T-cell (primary cell): ENCODE measurements around the gene RXRA. TPM values are rescaled to one million over a fixed set of nuclear protein-coding genes. Genes with fewer than 3 reads are reported as not detected.
A peak's percentile ranks its signal among the peaks of the same experiment; 100 is the strongest.

ENCODE experiments used
- ATAC-seq, 4 experiments: fragments of 200-7000 bp in 3 of 4; fragments of 150-1000 bp in 1 of 4; cut with Tn5 transposase; replicated peaks in 1 of 4; 1 replicate in 3 of 4; 2 replicates in 1 of 4; pipeline ENCODE4 v1.10.0; 2021; ENCODE audit warnings: moderate library complexity in 3 of 4, mild to moderate bottlenecking in 2 of 4, moderate number of reproducible peaks in 1 of 4
- CTCF ChIA-PET, 2 donors: fragments of 300-600 bp; sonication (Branson Sonifier 250); formaldehyde crosslinking; loops; one replicate each; lab custom pipeline; 2022; ENCODE audit warnings: antibody characterized with exemption in 2 of 2; lab: Charles Lee
- POLR2A ChIA-PET, 2 donors: fragments of 300-600 bp; sonication (Branson Sonifier 250); formaldehyde crosslinking; loops; one replicate each; lab custom pipeline; 2022; ENCODE audit warnings: antibody characterized with exemption in 2 of 2; lab: Charles Lee
- DNase-seq, 35 experiments: peaks; one replicate each; pipeline versions ENCODE4 v3.0.0 to v3.0.0-alpha.2; 2013 to 2023
- H3K27ac ChIP-seq: one replicate; pipeline ENCODE4 v1.5.1; 2013; ENCODE audit warnings: low read length
- H3K27me3 ChIP-seq, 2 experiments: replicated peaks in 1 of 2; 1 replicate in 1 of 2; 2 replicates in 1 of 2; pipeline versions ENCODE4 v1.6.1 to v1.7.0; 2013; ENCODE audit warnings: low read length in 1 of 2, mixed read lengths in 1 of 2; ENCODE audit not compliant: control insufficient read depth in 2 of 2, insufficient read depth in 2 of 2; ENCODE audit errors: extremely low read depth in 1 of 2
- H3K36me3 ChIP-seq, 2 donors: 1 replicate in 1 of 2; 2 replicates in 1 of 2; pipeline versions ENCODE4 v1.6.1 to v1.7.0; 2013; ENCODE audit warnings: low read length in 1 of 2; ENCODE audit not compliant: control insufficient read depth in 2 of 2, insufficient read depth in 1 of 2; ENCODE audit errors: extremely low read depth in 1 of 2
- H3K4me1 ChIP-seq, 2 experiments: 1 replicate in 1 of 2; 2 replicates in 1 of 2; pipeline versions ENCODE4 v1.6.1 to v1.7.0; 2013; ENCODE audit warnings: low read length in 2 of 2, mixed read lengths in 1 of 2; ENCODE audit not compliant: insufficient read depth in 2 of 2, control insufficient read depth in 1 of 2; ENCODE audit errors: extremely low read depth in 1 of 2
- H3K4me3 ChIP-seq, 2 donors: 1 replicate in 1 of 2; 2 replicates in 1 of 2; pipeline versions ENCODE4 v1.5.1 to v1.7.0; 2013; ENCODE audit warnings: mild to moderate bottlenecking in 2 of 2, low read length in 1 of 2, moderate library complexity in 1 of 2; ENCODE audit not compliant: control insufficient read depth in 1 of 2; ENCODE audit errors: extremely low read depth in 1 of 2
- H3K9me3 ChIP-seq: 2 replicates; pipeline ENCODE4 v1.7.0; 2013
- H3K27ac Mint-ChIP-seq, 2 donors: one replicate each; pipeline ENCODE4 v1.8.0; 2020 to 2021; ENCODE audit warnings: mild to moderate bottlenecking in 2 of 2, mixed read lengths in 2 of 2
- H3K27me3 Mint-ChIP-seq, 2 donors: one replicate each; pipeline ENCODE4 v1.8.0; 2021 to 2022; ENCODE audit warnings: mixed read lengths in 2 of 2
- H3K36me3 Mint-ChIP-seq: one replicate; pipeline ENCODE4 v1.8.0; 2021; ENCODE audit warnings: mixed read lengths
- H3K4me1 Mint-ChIP-seq, 3 donors: one replicate each; pipeline ENCODE4 v1.8.0; 2020 to 2022; ENCODE audit warnings: mixed read lengths in 3 of 3, mild to moderate bottlenecking in 1 of 3
- H3K4me3 Mint-ChIP-seq, 3 donors: one replicate each; pipeline ENCODE4 v1.8.0; 2020 to 2022; ENCODE audit warnings: mild to moderate bottlenecking in 3 of 3, mixed read lengths in 3 of 3, moderate library complexity in 3 of 3
- H3K9me3 Mint-ChIP-seq, 3 donors: one replicate each; pipeline ENCODE4 v1.8.0; 2020 to 2022; ENCODE audit warnings: mixed read lengths in 3 of 3
- WGBS: methylation state at CpG from one replicate; pipeline ENCODE4 v1.1.5; 2013; ENCODE audit warnings: missing lambda C conversion rate; ENCODE audit not compliant: insufficient coverage; 5-methylcytosine and 5-hydroxymethylcytosine counted together
- total RNA-seq, 35 experiments: library from RNA in 6 of 35; stranded (reverse) in 6 of 35; fragments of 120-200 nt in 1 of 35; gene quantifications; one replicate each; pipeline versions ENCODE4 v1.2.1 to v1.2.4 and lab custom pipeline; 2013 to 2026

RXRA gene
- total RNA-seq, 5 donors from 2014 or later (not counting 1 experiment from before 2014, with no cell fraction given): 5.6 to 17.7 (median 14.5) TPM

DNA sequence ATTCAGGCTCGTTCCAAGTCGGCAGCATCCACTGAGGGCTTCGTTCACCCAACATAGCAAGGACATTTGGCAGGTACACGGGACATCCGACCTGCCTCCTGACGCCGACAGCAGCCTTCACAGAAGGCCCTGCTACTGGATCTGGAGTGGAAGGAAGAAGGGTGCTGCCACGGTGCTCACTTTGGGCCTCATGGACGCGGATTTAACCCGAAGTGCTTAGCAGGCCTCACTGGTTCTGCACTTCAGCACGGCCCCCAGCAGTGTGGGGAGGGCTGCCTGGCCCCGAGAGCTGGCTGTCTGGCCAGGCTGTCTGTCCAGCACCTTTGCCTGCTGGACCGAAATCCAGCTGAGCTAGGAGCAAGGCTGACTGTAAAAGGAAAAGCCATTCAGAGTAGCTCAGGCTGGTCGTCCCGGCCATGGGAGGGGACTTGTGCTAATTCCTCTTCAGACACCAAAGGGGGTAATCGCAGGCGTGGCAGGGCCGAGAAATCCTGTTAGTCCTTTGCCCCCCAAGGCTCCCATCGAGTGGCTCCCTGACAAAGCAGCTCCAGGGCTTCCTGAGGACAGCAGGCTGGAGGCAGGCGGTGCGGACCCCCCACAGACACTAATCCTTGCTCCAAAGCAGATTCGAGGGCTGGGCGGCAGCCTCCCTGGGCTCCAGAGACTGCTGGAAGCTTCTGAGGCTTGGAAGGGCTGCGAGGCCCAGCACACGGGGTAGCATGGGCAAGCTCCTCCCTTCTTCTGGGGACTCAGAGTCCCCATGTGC, 11.1 kb upstream of the RXRA start:
- no peaks in the 10 kb centered on the region for H3K36me3 ChIP-seq
- Mint-ChIP-seq H3K27ac (no peak overlapping the region), H3K27me3 (peaks cover 4% of the 10 kb centered on the region in 2 donors), H3K4me3 (no peak overlapping the region), H3K4me1 (peaks cover 0 to 2% (median 1%) of the 10 kb centered on the region in 3 donors), H3K36me3 (peaks cover 3% of the 10 kb centered on the region), H3K9me3 (peaks cover 4 to 8% (median 5%) of the 10 kb centered on the region in 3 donors)
- no peak for ATAC-seq
- H3K27me3 ChIP-seq: peaks cover 0 to 14% of the 10 kb centered on the region in 2 experiments
- H3K9me3 ChIP-seq: no peaks in the 10 kb centered on the region
- H3K4me1 ChIP-seq: peaks cover 0 to 3% of the 10 kb centered on the region in 2 experiments
- no peak for DNase-seq
- ChIA-PET CTCF (interaction anchor here in 1 of 2 donors (0.6 kb wide), 1 partner anchor 29 kb away, joined by 3 read pairs; no protein-coding TSS in a partner anchor), POLR2A (no interaction called here)
- H3K4me3 ChIP-seq: no peak overlapping the region
- no peak overlapping the region for H3K27ac ChIP-seq
- WGBS: 90% methylated on average over 26 of the region's 26 CpGs

DNA sequence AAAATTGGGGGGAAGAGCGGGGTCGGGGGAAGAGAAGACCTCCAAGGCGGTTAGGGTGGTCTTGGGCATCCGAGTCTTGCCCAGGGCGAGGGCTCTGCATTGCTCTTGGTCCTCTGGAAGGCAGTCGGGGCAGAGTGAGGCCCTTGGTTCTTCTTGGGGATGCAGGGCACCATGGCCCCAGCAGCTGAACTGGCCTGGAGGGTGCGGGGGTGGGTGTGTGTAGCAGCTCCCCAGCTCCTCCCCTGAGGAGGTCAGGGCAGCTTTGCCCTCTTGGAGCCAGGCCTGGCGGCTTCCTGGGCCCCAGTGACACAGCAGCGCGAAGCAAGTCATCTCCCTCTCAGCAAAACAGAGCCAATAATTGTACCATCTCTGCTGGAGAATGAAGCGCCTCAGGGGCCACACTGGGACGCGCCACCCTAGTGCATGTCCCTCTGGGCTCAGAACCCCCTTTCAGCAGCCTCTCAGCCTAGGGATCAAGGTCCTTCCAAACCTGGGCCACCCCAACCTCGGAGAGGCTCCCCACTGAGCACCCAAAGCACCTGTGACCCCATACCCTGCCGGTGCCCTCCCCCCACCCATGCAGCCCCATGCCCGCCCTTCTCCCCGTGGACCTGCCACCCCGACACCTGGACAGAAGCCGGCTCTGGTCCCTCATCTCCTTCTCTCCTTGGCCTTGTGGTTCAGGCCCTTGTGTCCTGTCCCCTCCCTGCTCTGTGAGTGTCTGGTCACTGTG, 10.4 kb upstream of the RXRA start:
- no peak overlapping the region for H3K4me3 ChIP-seq
- H3K4me3 Mint-ChIP-seq: no peak overlapping the region
- peaks cover 3% of the 10 kb centered on the region for H3K36me3 Mint-ChIP-seq
- H3K9me3 Mint-ChIP-seq: peaks cover 4 to 8% (median 5%) of the 10 kb centered on the region in 3 donors
- ChIA-PET CTCF (interaction anchor here in 1 of 2 donors (0.6 kb wide), 1 partner anchor 29 kb away, joined by 3 read pairs; no protein-coding TSS in a partner anchor), POLR2A (no interaction called here)
- H3K4me1 ChIP-seq: peaks cover 0 to 3% of the 10 kb centered on the region in 2 experiments
- H3K27ac ChIP-seq: no peak overlapping the region
- H3K27me3 ChIP-seq: peaks cover 0 to 14% of the 10 kb centered on the region in 2 experiments
- WGBS: 83% methylated on average over 9 of the region's 19 CpGs
- DNase-seq: no peak
- H3K4me1 Mint-ChIP-seq: peaks cover 0 to 2% (median 1%) of the 10 kb centered on the region in 3 donors
- no peaks in the 10 kb centered on the region for H3K9me3 ChIP-seq
- no peaks in the 10 kb centered on the region for H3K36me3 ChIP-seq
- no peak overlapping the region for H3K27ac Mint-ChIP-seq
- peaks cover 4% of the 10 kb centered on the region in 2 donors for H3K27me3 Mint-ChIP-seq
- ATAC-seq: no peak

DNA sequence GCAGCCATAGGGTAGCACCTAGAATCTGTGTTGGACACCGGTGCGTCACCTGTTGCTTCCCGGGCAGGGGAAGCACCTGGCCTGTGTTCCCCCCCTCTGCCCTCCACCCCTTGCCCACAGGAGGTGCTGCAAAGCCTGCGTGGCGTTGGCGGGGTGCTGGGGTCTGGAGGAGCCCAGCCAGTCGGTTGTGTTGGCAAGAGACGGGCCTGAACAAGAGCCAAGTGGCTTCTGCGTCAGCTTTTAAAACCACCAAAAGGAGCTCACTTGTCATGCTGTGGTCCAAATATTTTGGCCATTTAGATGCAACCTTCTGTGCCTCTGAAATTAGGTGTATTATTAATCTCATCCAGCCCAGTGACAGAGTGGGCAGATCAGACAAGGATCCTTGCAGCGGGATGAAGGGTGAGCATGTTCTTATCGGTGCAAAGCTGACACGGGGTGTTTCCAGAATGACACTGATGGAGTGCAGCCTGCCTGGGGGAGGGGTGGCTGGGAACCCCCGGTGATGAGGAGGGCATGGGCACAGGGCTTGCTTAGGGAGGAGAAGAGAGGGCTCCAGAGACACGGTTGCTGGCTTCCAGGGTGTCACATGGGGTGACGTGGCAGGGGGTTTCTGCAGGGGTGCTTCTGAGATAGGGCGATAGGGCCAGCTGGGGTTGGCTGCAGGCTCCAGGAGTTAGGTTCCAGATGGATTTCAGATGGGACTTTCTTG, 9.7 kb upstream of the RXRA start:
- Mint-ChIP-seq H3K27me3 (peaks cover 4% of the 10 kb centered on the region in 2 donors), H3K4me3 (no peak overlapping the region), H3K9me3 (peaks cover 4 to 8% (median 5%) of the 10 kb centered on the region in 3 donors), H3K36me3 (peaks cover 3% of the 10 kb centered on the region), H3K4me1 (peaks cover 0 to 2% (median 1%) of the 10 kb centered on the region in 3 donors), H3K27ac (no peak overlapping the region)
- H3K4me1 ChIP-seq: peaks cover 0 to 3% of the 10 kb centered on the region in 2 experiments
- no peaks in the 10 kb centered on the region for H3K9me3 ChIP-seq
- DNase-seq (peak in 1 of 35 experiments; percentile 42), ATAC-seq (peak in 2 of 4 experiments; percentile 16 to 73)
- 26% methylated on average over 13 of the region's 16 CpGs for WGBS
- H3K27ac ChIP-seq: no peak overlapping the region
- peaks cover 0 to 14% of the 10 kb centered on the region in 2 experiments for H3K27me3 ChIP-seq
- ChIA-PET POLR2A (no interaction called here), CTCF (no interaction called here)
- no peak overlapping the region for H3K4me3 ChIP-seq
- H3K36me3 ChIP-seq: no peaks in the 10 kb centered on the region

GRCh38 chr9:134317400-134317789, 8.9 kb upstream of the RXRA start:
- Histone ChIP-seq H3K27me3 (peaks cover 0 to 14% of the 10 kb centered on the region in 2 experiments), H3K4me1 (peaks cover 0 to 3% of the 10 kb centered on the region in 2 experiments), H3K27ac (no peak overlapping the region), H3K9me3 (no peaks in the 10 kb centered on the region), H3K4me3 (no peak overlapping the region), H3K36me3 (no peaks in the 10 kb centered on the region)
- POLR2A ChIA-PET: no interaction called here
- peaks cover 0 to 2% (median 1%) of the 10 kb centered on the region in 3 donors for H3K4me1 Mint-ChIP-seq
- peaks cover 4 to 8% (median 5%) of the 10 kb centered on the region in 3 donors for H3K9me3 Mint-ChIP-seq
- no peak overlapping the region for H3K27ac Mint-ChIP-seq
- no peak for DNase-seq
- 74% methylated on average over 17 of the region's 17 CpGs for WGBS
- H3K27me3 Mint-ChIP-seq: peaks cover 2 to 4% of the 10 kb centered on the region in 2 donors
- no peak overlapping the region for H3K4me3 Mint-ChIP-seq
- H3K36me3 Mint-ChIP-seq: no peaks in the 10 kb centered on the region
- no peak for ATAC-seq
- CTCF ChIA-PET: no interaction called here

DNA sequence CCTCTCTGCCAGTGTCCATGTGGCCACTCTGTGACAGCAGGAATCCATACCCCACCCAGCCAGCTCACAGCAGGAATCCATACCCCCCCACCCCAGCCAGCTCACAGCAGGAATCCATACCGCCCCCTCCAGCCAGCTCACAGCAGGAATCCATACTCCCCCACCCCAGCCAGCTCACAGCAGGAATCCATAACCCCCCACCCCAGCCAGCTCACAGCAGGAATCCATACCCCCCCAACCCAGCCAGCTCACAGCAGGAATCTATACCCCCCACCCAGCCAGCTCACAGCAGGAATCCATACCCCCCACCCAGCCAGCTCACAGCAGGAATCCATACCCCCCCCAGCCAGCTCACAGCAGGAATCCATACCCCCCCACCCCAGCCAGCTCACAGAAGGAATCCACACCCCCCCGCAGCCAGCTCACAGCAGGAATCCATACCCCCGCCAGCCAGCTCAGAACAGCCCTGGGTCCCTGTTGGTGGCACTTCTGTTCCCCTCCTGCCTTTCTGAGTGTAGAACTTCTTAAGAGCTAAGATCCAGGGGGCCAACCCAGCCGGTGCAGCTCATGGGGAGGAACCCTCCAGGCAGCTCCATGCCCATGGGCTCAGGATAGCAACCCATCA, 8.4 kb upstream of the RXRA start:
- no peak overlapping the region for H3K27ac Mint-ChIP-seq
- Histone ChIP-seq H3K36me3 (no peaks in the 10 kb centered on the region), H3K27me3 (peaks cover 0 to 14% of the 10 kb centered on the region in 2 experiments), H3K9me3 (no peaks in the 10 kb centered on the region), H3K27ac (no peak overlapping the region), H3K4me1 (peaks cover 0 to 3% of the 10 kb centered on the region in 2 experiments), H3K4me3 (no peak overlapping the region)
- H3K27me3 Mint-ChIP-seq: no peaks in the 10 kb centered on the region
- H3K4me1 Mint-ChIP-seq: peaks cover 0 to 2% (median 1%) of the 10 kb centered on the region in 3 donors
- CTCF ChIA-PET: no interaction called here
- H3K4me3 Mint-ChIP-seq: no peak overlapping the region
- peaks cover 4 to 8% (median 5%) of the 10 kb centered on the region in 3 donors for H3K9me3 Mint-ChIP-seq
- no peak for ATAC-seq
- H3K36me3 Mint-ChIP-seq: no peaks in the 10 kb centered on the region
- DNase-seq: no peak
- 100% methylated on average over 1 of the region's 4 CpGs for WGBS
- POLR2A ChIA-PET: no interaction called here
